AG04449 (cell line): ENCODE measurements around the gene GOLGA6C.
"Not testable (repeated sequence)": the region's sequence is repeated elsewhere in the genome, so short reads cannot be mapped to it uniquely, and the experiment has no call there.

ENCODE experiments used
- CTCF ChIA-PET: fragments of 350-600 bp; formaldehyde crosslinking; extraction: SDS; loops from one replicate; lab custom pipeline; 2021; ENCODE audit warnings: antibody characterized with exemption; lab: Yijun Ruan, JAX
- POLR2A ChIA-PET: fragments of 400-600, 350-600 bp; formaldehyde crosslinking; extraction: SDS; loops from one replicate; lab custom pipeline; 2020; ENCODE audit warnings: antibody characterized with exemption, inconsistent platforms; lab: Yijun Ruan, JAX
- DNase-seq: peaks from one replicate; pipeline ENCODE4 v3.0.0-alpha.2; 2010; ENCODE audit warnings: low read depth, low spot score
- H3K4me3 ChIP-seq: 2 replicates; pipeline ENCODE4 v1.5.1; 2011; ENCODE audit warnings: low read depth, mild to moderate bottlenecking, control low read depth, low read length
- CTCF ChIP-seq: IDR thresholded peaks from one replicate; pipeline ENCODE4 v1.5.1; 2011; ENCODE audit warnings: mild to moderate bottlenecking, moderate library complexity, low read length, control low read depth, inconsistent platforms; ENCODE audit not compliant: insufficient read depth; ENCODE audit errors: missing control alignments

GOLGA6C gene

GRCh38 chr15:75274509-75275107 lies 16.5 kb downstream of the GOLGA6C start:
- POLR2A ChIA-PET, H3K4me3 ChIP-seq: not testable (repeated sequence)
- peak; percentile 1 for DNase-seq
- TF ChIP-seq CTCF: peak; percentile 30
- CTCF ChIA-PET: interaction anchor here (0.7 to 1.5 kb wide), 12 partner anchors 70 to 1220 kb away, joined by 3 to 11 read pairs (median 3); partner anchors contain the start of gene PPCDC

GRCh38 chr15:75275617-75276016 lies 17.5 kb downstream of the GOLGA6C start:
- POLR2A ChIA-PET, H3K4me3 ChIP-seq, DNase-seq: not testable (repeated sequence)
- CTCF ChIA-PET: interaction anchor here (0.7 to 1.5 kb wide), 5 partner anchors 71 to 953 kb away, joined by 3 to 11 read pairs (median 3); no protein-coding TSS in a partner anchor

GRCh38 chr15:75278497-75278896 lies 20.4 kb downstream of the GOLGA6C start:
- H3K4me3 ChIP-seq, POLR2A ChIA-PET, DNase-seq, CTCF ChIA-PET: not testable (repeated sequence)

GRCh38 chr15:75282572-75282971 lies 24.4 kb downstream of the GOLGA6C start, which contains the start of gene GOLGA6D:
GOLGA6D (plus strand) TSS chr15:75282835; CDS start chr15:75282876, 41 bp downstream.
- H3K4me3 ChIP-seq, POLR2A ChIA-PET, CTCF ChIA-PET, DNase-seq: not testable (repeated sequence)

GRCh38 chr15:75284152-75284551 lies 26.0 kb downstream of the GOLGA6C start:
- POLR2A ChIA-PET, CTCF ChIA-PET, H3K4me3 ChIP-seq, DNase-seq: not testable (repeated sequence)

- CTCF ChIA-PET: not testable (repeated sequence)
These were observed 35.5 kb downstream of the GOLGA6C start for GRCh38 chr15:75293660-75294059.

GRCh38 chr15:75298541-75299310 lies 40.6 kb downstream of the GOLGA6C start:
- CTCF ChIA-PET, POLR2A ChIA-PET, H3K4me3 ChIP-seq, DNase-seq: not testable (repeated sequence)

More at GRCh38 chr15:75293660-75294059, 35.5 kb downstream of the GOLGA6C start:
- DNase-seq, H3K4me3 ChIP-seq, POLR2A ChIA-PET: not testable (repeated sequence)

- CTCF ChIA-PET, POLR2A ChIA-PET, H3K4me3 ChIP-seq, DNase-seq: not testable (repeated sequence)
- peak; percentile 9 for TF ChIP-seq CTCF
These were observed 41.2 kb downstream of the GOLGA6C start for GRCh38 chr15:75299311-75299688.

- DNase-seq, H3K4me3 ChIP-seq, POLR2A ChIA-PET: not testable (repeated sequence)
- CTCF ChIA-PET: interaction anchor here (0.8 to 1.4 kb wide), 2 partner anchors 270 to 304 kb away, joined by 3 to 4 read pairs; no protein-coding TSS in a partner anchor
These were observed 41.9 kb downstream of the GOLGA6C start for GRCh38 chr15:75300026-75300425.

GRCh38 chr15:75302318-75302717 lies 44.2 kb downstream of the GOLGA6C start:
- DNase-seq: no peak
- CTCF ChIA-PET: no interaction called here
- TF ChIP-seq CTCF: no peak
- POLR2A ChIA-PET: no interaction called here
- no peak overlapping the region for H3K4me3 ChIP-seq

GRCh38 chr15:75302753-75303152 lies 44.6 kb downstream of the GOLGA6C start:
- POLR2A ChIA-PET, H3K4me3 ChIP-seq, DNase-seq, CTCF ChIA-PET: not testable (repeated sequence)
